Measurements from ENCODE around the gene MIAT.
"Not testable (repeated sequence)": the region's sequence is repeated elsewhere in the genome, so short reads cannot be mapped to it uniquely, and the experiment has no call there.

Gene MIAT

DNA sequence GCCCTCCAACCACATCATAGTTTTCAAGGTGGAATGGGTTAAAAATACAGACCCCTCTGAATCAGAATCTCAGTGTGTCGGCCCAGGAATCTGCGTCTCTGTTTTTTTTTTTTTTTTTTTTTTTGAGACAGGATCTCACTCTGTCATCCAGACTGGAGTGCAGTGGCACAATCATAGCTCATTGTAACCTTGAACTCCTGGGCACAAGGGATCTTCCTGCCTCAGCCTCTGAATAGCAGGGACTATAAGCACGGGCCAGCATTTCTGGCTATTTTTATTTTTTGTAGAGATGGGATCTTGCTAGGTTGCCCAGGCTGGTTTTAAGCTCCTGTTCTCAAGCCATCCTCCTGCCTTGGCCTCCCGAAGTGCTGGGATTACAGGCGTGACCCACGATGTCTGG lies 28.2 kb downstream of the MIAT start:
- TF ChIP-seq GATA1 (IDR thresholded peaks at IDR 0.05; ENCODE audit: low read depth, low read length) (no peak), POLR2A (IDR thresholded peaks at IDR 0.05; ENCODE audit: low read length) (no peak)
- DNase-seq: no peak

DNA sequence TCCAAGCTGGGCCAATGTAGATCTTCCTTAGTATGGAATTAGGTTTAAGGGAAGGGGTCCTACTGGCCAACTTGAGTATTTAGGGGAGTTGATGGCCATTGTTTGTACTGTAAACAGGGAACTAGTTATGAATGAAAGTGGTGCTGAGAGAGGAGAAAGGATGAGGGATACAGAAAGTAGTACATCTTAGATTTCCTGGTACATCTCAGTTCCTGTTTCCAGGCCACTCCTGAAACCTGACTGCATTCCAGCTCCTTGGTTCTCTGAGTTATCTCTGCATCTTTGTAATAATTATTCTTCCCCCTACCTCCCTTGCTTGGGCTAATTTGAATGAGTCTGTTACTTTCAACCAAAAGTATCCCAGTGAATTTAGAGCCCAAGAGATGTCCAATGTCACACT lies 30.1 kb downstream of the MIAT start:
- no peak for DNase-seq
- TF ChIP-seq GATA1 (IDR thresholded peaks at IDR 0.05; ENCODE audit: low read depth, low read length) (no peak), POLR2A (IDR thresholded peaks at IDR 0.05; ENCODE audit: low read length) (no peak)

DNA sequence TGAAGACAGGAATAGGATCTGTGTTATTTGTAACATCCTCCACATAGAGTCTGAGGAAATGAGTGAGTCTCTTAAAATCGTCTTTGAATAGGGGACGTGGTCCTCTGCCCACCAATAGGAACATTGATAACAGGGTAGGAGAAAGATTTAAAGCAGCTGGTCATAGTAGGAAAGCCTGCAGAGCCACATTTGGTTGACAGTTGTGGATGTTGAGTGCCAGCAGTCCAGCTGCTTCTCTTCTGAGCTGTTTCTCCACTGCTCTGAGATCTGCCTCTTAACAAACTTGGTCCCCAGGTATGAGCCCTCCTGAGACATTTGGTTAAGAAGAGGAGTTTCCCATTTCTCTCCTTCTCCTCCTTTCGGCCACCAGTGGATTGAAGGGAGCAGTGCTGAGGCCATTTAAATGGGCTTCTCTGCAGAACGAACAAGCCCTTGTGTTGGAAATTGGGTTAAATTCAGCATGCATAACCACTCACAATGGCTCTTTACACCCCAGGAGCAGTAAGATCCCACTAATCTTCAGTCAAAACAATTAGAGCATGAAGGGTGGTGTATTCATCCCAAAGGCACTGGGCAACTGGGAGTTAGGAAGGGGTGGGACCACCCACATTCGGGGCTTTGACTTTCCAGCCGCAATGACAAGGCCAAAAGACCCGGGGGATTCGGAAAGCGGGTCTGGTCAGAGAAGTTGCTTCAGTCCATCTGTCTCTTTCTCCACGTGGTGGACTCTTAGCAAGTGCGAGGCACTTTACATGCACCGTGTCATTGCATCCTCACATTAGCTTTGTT lies 32.3 kb downstream of the MIAT start:
- no peak for DNase-seq
- TF ChIP-seq GATA1 (IDR thresholded peaks at IDR 0.05; ENCODE audit: low read depth, low read length): no peak
- no peak for TF ChIP-seq POLR2A (IDR thresholded peaks at IDR 0.05; ENCODE audit: low read length)

DNA sequence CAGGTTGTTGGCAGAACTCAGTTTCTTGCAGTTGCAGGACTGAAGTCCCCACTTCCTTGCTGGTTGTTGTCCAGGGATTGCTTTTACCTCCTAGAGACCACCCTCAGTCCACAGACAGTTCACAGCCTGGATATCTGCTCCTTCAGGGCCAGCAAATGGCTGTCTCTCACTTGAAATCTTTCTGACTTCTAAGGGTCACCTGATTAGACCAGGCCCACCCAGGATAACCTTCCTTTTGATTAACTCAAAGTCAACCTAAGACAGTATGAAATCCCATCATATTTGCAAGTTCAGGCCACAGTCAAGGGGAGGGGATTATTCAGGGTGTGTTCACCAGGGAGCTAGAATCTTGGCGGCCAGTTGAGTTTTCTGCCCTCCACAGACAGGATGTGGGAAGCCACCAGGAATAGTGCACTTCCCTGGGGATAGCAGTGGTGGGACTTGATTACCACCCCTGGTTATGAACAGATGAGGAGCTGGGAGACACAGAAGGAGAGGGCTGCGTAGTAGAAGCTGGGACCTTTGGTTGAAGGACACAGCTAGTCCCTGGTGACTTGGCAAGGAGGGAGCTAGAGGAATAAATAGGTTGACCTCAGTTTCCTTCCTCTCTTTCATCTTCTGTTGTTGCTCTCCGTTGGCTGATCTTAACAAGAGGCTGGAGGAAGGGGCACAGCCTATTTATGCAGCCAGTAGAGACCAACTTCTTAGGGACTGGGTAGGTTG lies 33.4 kb downstream of the MIAT start:
- TF ChIP-seq GATA1 (IDR thresholded peaks at IDR 0.05; ENCODE audit: low read depth, low read length): no peak
- TF ChIP-seq POLR2A (IDR thresholded peaks at IDR 0.05; ENCODE audit: low read length): no peak
- no peak for DNase-seq

DNA sequence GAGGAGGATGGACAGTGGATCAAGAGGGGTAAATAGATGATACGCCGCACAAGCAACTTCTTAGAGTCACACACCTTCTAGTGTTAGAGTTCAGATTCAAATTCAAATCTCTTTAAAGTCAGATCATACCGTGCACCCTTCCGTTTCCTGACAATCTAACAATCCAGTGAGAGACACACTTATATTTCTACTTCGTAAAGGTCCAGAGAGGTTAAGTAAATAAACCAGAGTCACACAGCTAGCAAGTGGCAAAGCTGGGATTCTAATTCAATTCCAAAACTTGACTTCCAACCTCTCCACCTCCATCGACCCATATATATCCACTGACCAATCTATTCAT lies 34.0 kb downstream of the MIAT start:
- DNase-seq: no peak
- no peak for TF ChIP-seq POLR2A (IDR thresholded peaks at IDR 0.05; ENCODE audit: low read length)
- TF ChIP-seq GATA1 (IDR thresholded peaks at IDR 0.05; ENCODE audit: low read depth, low read length): no peak

DNA sequence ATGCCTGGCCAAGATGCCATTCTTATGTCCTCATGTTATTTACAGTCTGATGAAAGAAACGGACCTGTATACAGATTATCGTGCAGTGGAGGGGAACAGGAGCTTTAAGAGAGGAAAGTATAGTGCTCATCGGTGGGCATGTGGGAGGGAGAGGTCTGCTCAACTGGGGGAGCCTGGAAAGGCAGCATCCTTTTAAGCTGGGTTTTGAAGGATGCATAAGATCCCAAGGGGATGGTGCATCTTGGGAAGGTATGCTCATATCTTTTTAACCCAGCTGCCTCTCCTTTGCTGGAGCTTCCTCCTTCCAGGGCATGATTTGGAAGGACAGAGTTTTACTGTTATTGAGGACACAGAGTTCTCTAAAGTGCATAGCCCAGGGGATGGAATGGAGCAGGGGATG lies 34.8 kb downstream of the MIAT start:
- no peak for DNase-seq
- TF ChIP-seq POLR2A (IDR thresholded peaks at IDR 0.05; ENCODE audit: low read length) (no peak), GATA1 (IDR thresholded peaks at IDR 0.05; ENCODE audit: low read depth, low read length) (no peak)

DNA sequence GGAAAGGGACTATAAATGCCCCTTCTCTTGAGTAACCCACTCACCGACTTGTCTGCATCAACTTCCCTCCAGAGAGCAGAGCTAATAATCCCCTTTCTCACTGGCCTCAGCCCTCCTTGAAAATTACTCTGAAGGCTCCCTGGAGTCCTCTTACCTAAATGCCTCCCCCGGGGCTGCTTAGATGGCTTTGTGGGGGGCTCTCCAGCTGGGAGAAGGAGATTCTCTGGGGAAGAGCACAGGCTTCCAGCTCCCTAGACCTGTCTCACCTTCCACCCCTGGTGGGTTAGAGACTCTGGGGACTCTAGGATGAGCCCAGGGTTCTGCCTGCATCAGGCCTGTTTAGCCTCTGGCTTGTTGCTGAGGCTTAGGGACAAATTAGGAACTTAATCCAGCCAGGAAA lies 39.8 kb downstream of the MIAT start:
- TF ChIP-seq GATA1 (IDR thresholded peaks at IDR 0.05; ENCODE audit: low read depth, low read length) (no peak), POLR2A (IDR thresholded peaks at IDR 0.05; ENCODE audit: low read length) (no peak)
- no peak for DNase-seq

DNA sequence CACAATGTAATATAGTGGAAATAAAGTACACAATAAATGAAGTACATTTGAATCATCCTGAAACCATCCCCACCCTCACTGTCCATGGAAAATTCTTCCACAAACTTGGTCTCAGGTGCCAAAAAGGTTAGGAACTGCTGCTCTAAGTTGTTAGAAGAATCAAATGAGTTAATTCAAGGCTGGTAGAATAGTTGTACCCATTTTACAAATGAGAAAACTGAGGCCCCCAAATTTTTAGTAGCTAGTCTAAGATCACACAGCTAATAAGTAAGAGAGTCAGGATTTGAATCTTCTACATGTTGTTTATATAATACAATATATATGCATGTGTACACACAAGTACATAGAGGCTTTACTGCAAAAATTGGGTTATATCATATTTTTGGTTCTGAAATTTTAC lies 43.1 kb downstream of the MIAT start:
- no peak for TF ChIP-seq POLR2A (IDR thresholded peaks at IDR 0.05; ENCODE audit: low read length)
- TF ChIP-seq GATA1 (IDR thresholded peaks at IDR 0.05; ENCODE audit: low read depth, low read length): no peak
- no peak for DNase-seq

DNA sequence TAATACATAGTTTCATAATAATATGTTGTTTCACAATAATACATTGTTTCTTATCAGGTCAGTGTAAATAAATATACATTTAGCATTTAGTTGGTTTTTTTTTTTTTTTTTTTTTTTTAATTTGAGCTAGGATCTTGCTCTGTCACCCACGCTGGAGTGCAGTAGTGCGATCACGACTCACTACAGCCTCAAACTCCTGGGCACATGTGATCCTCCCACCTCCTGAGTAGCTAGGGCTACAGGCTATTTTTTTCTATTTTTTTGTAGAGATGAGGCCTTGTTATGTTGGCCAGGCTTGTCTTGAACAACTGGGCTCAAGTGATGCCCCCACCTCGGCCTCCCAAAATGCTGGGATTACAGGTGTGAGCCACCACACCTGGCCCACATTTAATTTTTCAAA lies 43.5 kb downstream of the MIAT start:
- no peak for TF ChIP-seq GATA1 (IDR thresholded peaks at IDR 0.05; ENCODE audit: low read depth, low read length)
- no peak for TF ChIP-seq POLR2A (IDR thresholded peaks at IDR 0.05; ENCODE audit: low read length)
- no peak for DNase-seq

DNA sequence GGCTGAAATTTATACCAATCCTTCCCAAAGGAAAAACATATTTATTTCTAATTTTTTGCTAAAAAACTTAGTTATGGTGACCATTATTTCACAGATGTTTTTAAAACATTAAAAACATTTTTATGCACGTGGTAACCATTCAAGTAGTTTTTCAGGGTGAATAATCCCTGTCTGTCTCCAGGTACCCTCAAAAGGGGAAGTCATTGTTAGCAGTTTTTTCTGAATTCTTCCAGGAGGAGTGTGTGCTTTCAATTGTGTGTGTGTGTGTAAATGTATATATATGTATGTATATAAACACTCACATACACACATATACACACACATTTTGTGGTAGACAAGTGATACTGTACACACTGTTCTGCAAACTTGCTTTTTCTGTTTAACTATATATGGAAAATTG lies 43.9 kb downstream of the MIAT start:
- TF ChIP-seq POLR2A (IDR thresholded peaks at IDR 0.05; ENCODE audit: low read length): no peak
- TF ChIP-seq GATA1 (IDR thresholded peaks at IDR 0.05; ENCODE audit: low read depth, low read length): no peak
- DNase-seq: no peak

DNA sequence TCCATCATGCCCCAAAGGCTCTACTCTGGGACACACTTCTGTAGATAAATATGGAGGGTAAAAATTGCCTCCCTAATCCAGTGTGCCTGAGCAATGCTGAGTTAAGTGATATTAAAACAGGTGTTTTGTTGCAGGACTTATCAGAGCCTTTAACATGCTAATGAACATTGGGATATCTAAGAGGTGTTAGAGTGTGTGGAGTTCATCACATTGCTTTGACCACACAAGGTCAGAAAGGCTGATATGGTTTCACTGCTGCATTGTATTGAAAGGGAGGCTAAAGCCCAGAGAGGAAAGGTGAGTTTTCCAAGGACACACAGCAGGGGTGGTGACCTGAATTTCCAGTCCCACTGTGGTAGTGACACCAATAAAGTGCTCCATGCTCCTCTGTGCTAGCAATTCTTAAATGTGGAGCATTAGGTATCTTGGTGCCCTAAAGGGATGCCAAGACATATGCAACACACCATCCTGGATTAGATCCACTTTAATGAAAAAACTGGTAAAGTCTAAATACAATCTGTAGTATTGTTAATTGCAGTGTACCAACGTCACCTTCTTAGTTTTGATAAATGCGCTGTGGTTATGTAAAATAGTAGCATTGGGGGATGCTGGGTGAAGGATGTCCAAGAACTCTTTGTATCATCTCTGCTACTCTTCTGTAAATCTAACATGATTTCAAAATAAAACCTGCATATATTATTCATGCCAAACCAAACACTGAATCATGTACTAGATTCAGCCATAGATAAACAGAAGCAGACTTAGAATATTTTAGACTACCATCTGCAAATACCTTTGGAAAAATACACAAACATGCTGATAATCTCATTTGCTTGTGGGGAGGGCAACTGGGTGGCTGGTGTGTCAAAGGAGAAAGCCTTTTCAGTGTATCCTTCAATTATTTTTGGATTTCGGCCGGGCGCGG lies 45.8 kb downstream of the MIAT start:
- TF ChIP-seq GATA1 (IDR thresholded peaks at IDR 0.05; ENCODE audit: low read depth, low read length): no peak
- TF ChIP-seq POLR2A (IDR thresholded peaks at IDR 0.05; ENCODE audit: low read length): no peak
- DNase-seq: no peak

DNA sequence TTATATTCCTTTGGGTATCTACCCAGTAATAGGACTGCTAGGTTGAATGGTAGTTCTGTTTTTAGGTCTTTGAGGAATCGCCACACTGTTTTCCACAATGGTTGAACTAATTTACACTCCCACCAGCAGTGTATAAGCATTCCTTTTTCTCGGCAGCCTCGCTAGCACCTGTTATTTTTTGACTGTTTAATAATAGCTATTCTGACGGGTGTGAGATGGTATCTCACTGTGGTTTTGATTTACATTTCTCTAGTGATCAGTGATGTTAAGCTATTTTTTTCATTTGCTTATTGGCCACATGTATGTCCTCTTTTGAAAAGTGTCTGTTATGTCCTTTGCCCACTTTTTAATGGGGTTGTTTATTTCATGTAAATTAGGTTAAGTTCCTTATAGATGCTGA lies 48.0 kb downstream of the MIAT start:
- DNase-seq: not testable (repeated sequence)

DNA sequence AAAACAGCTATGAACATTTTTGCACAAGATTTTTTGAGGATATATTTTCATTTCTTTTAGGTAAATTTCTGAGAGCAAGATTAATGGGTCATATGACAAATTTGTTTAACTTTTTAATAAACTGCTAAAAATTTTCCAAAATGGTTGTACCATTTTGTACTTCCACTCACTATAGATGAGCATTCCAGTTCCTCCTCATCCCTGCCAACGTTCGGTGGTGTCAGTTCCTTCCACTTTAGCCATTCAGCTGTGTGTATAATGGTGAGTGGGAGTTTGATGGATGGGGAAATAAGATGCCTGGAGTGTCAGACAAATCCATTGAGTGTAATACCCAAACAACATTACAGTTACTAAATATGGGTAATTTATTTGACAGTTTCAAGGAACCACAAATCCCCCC lies 49.7 kb downstream of the MIAT start:
- no peak for DNase-seq
- no peak for TF ChIP-seq GATA1 (IDR thresholded peaks at IDR 0.05; ENCODE audit: low read depth, low read length)
- TF ChIP-seq POLR2A (IDR thresholded peaks at IDR 0.05; ENCODE audit: low read length): no peak

DNA sequence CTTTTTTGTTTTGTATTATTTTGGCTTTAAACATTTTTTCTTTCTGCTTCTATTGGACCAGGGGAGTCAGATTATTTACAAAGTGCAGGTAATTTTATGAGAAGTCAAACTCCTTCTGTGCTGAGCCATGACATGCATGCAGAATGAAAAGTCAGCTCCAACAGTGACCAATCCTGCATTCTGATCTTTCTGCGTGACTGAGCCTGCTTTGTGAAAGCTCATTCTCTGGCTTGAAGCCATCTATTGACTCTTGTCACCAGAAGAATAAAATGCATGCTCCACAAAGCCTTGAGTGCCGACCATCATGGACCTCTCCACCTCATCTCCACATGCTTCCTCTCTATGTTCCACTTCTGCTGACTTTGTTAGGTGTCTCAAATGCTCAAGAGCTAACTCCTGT lies 50.2 kb downstream of the MIAT start:
- TF ChIP-seq POLR2A (IDR thresholded peaks at IDR 0.05; ENCODE audit: low read length): no peak
- TF ChIP-seq GATA1 (IDR thresholded peaks at IDR 0.05; ENCODE audit: low read depth, low read length): no peak
- no peak for DNase-seq

Measured in erythroblast (primary cell).